HepG2 (cell line): ENCODE measurements around the gene FASTK. TPM values are rescaled to one million over a fixed set of nuclear protein-coding genes. Genes with fewer than 3 reads are reported as not detected.

Experiments
- BATF2 ChIP-seq: sonication (generic); formaldehyde crosslinking; IDR thresholded peaks from 2 replicates; pipeline ENCODE4 v1.8.0; 2022; ENCODE audit warnings: mild to moderate bottlenecking, missing genetic modification reagents, moderate library complexity
- HMGXB3 ChIP-seq: sonication (generic); formaldehyde crosslinking; IDR thresholded peaks from 2 replicates; pipeline ENCODE4 v1.4.0; 2020; ENCODE audit warnings: missing genetic modification reagents, borderline replicate concordance
- HMGXB4 ChIP-seq, 2 experiments: sonication (generic) in 1 of 2; formaldehyde crosslinking in 1 of 2; IDR thresholded peaks; 2 replicates each; pipeline versions ENCODE4 v1.4.0 to v1.6.1; 2018 to 2020; ENCODE audit warnings: missing genetic modification reagents in 2 of 2, borderline replicate concordance in 1 of 2, low read depth in 1 of 2, mild to moderate bottlenecking in 1 of 2, missing biosample characterization in 1 of 2
- IRF2 ChIP-seq: IDR thresholded peaks from 2 replicates; pipeline ENCODE4 v1.6.1; 2018; ENCODE audit warnings: missing genetic modification reagents, missing compliant biosample characterization
- NFIB ChIP-seq: sonication (generic); formaldehyde crosslinking; IDR thresholded peaks from 2 replicates; pipeline ENCODE4 v1.9.0; 2021; ENCODE audit warnings: missing genetic modification reagents, mild to moderate bottlenecking, borderline replicate concordance
- PPARG ChIP-seq: conservative IDR thresholded peaks from 2 replicates; pipeline ENCODE4 v1.6.1; 2016; ENCODE audit warnings: missing biosample characterization, missing genetic modification reagents
- SPEN ChIP-seq: sonication (generic); formaldehyde crosslinking; IDR thresholded peaks from 2 replicates; pipeline ENCODE4 v1.5.1; 2020; ENCODE audit warnings: low read depth, mild to moderate bottlenecking, missing genetic modification reagents
- TBX2 ChIP-seq: sonication (generic); formaldehyde crosslinking; IDR thresholded peaks from 2 replicates; pipeline ENCODE4 v1.5.0; 2020; ENCODE audit warnings: missing genetic modification reagents, mild to moderate bottlenecking, borderline replicate concordance
- TFDP1 ChIP-seq: IDR thresholded peaks from 2 replicates; pipeline ENCODE4 v1.6.1; 2016; ENCODE audit warnings: missing compliant biosample characterization, missing genetic modification reagents, borderline replicate concordance
- ZBTB14 ChIP-seq: sonication (generic); formaldehyde crosslinking; IDR thresholded peaks from 2 replicates; pipeline ENCODE4 v1.4.0; 2020; ENCODE audit warnings: missing genetic modification reagents
- ZC3H13 ChIP-seq: sonication (generic); formaldehyde crosslinking; IDR thresholded peaks from 2 replicates; pipeline ENCODE4 v1.8.1; 2023; ENCODE audit warnings: mild to moderate bottlenecking, missing genetic modification reagents, moderate library complexity
- ZNF143 ChIP-seq: sonication (generic); formaldehyde crosslinking; IDR thresholded peaks from 2 replicates; pipeline ENCODE4 v1.4.0; 2020; ENCODE audit warnings: missing genetic modification reagents
- ZNF703 ChIP-seq: sonication (generic); formaldehyde crosslinking; IDR thresholded peaks from 2 replicates; pipeline ENCODE4 v1.5.1; 2020; ENCODE audit warnings: missing genetic modification reagents, mild to moderate bottlenecking, moderate library complexity, borderline replicate concordance
- ZNF709 ChIP-seq: sonication (generic); formaldehyde crosslinking; IDR thresholded peaks from 2 replicates; pipeline ENCODE4 v1.5.0; 2020; ENCODE audit warnings: mild to moderate bottlenecking, missing genetic modification reagents
- ZNF800 ChIP-seq: sonication (generic); formaldehyde crosslinking; IDR thresholded peaks from 2 replicates; pipeline ENCODE4 v1.4.0; 2020; ENCODE audit warnings: missing genetic modification reagents
- ZNF816 ChIP-seq: sonication (generic); formaldehyde crosslinking; IDR thresholded peaks from 2 replicates; pipeline ENCODE4 v1.8.0; 2022; ENCODE audit warnings: missing genetic modification reagents, mild to moderate bottlenecking, borderline replicate concordance
- polyA plus RNA-seq, 8 experiments: library from polyadenylated mRNA; depleted of rRNA in 3 of 8; stranded (reverse) in 7 of 8; unstranded in 1 of 8; fragments of >200 nt; fragmentation: Illumina TruSeq in 4 of 8; extraction: Trizol in 4 of 8; gene quantifications; 2 replicates each; pipeline versions ENCODE4 v1.2.1 to v1.2.3, GENCODE V29; 2011 to 2016; ENCODE audit warnings: low read depth in 4 of 8, missing spikeins in 1 of 8, mixed read lengths in 1 of 8; ENCODE audit not compliant: insufficient read depth in 1 of 8
- total RNA-seq, 5 experiments: library from RNA; depleted of rRNA; stranded (reverse); fragments of >200 nt; fragmentation: Illumina TruSeq; extraction: Trizol; gene quantifications; 2 replicates each; pipeline ENCODE4 v1.2.3, GENCODE V29; 2016; ENCODE audit warnings: low read depth in 1 of 5

FASTK gene
- total and polyA plus RNA-seq, 2 of the 13 experiments (the other 11 are each of a cell fraction or from before 2014, with no cell fraction given) = 52.9 to 55.7 TPM

GRCh38 chr7:151028131-151028947 is 52.3 kb downstream of the FASTK start, which contains the start of gene ABCB8 (continued):
- TF ChIP-seq TFDP1 = peak; percentile 30; the same call in 1 of the 2 replicates
- peak in 1 of 2 experiments; percentile 76; a peak in 1 of 4 replicates for TF ChIP-seq HMGXB4 (CRISPR knock-in tag; IDR thresholded peaks at IDR 0.05; ENCODE audit: borderline replicate concordance in 1 of 2, low read depth in 1 of 2)
- TF ChIP-seq PPARG (CRISPR knock-in tag) = peak; percentile 38; the same call in 1 of the 2 replicates
- peak; percentile 67 for TF ChIP-seq SPEN
- no peak; the same call in 1 of the 2 replicates for TF ChIP-seq BATF2 (CRISPR knock-in tag)
- TF ChIP-seq ZBTB14 = no peak
- TF ChIP-seq ZNF709 (CRISPR knock-in tag) = no peak
- TF ChIP-seq ZNF800 = no peak
- TF ChIP-seq HMGXB3 (CRISPR knock-in tag) = 0 out of 2 replicates have a peak, but pooled peaks have one; percentile 54
- TF ChIP-seq ZNF143 (CRISPR knock-in tag) = peak; percentile 97
- peak; percentile 62; the same call in 1 of the 2 replicates for TF ChIP-seq TBX2
- no peak for TF ChIP-seq ZC3H13 (CRISPR knock-in tag)
- TF ChIP-seq NFIB = no peak
- no peak for TF ChIP-seq ZNF816
- TF ChIP-seq IRF2 = peak; percentile 87
- TF ChIP-seq ZNF703 (CRISPR knock-in tag) = no peak
